NCI-H69 (cell line): Measurements from ENCODE around the gene ACADVL.
A peak's percentile ranks its signal among the peaks of the same experiment; 100 is the strongest.

Experiments
- DNase-seq: peaks from one replicate; lab custom pipeline; 2025; lab: John Stamatoyannopoulos, UW

Gene ACADVL

GRCh38 chr17:7217113-7217987 is 2.4 kb upstream of the ACADVL start:
- peak; percentile 75 for DNase-seq

DNA sequence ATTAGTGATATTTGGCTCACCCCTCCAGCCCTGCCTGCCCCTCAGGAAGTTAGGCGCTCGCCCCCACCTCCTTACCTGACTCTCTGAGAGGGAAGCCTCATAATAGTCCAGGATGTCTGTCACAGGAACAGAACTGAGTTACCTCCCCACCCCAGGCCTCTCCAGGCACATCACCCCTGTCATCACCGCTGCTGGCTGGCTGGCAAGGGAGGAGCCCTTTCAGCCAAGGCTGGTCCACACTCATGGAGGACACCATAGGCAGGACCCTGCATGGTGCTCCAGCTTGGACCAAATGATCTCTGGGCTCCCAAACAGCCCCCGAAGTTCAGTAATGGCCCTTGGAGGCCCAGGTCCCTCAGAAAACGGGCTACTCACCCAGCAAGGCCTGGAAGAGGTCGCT is 1.6 kb upstream of the ACADVL start:
- no peak for DNase-seq

GRCh38 chr17:7218758-7219157 is 980 bp upstream of the ACADVL start:
- DNase-seq: no peak

- no peak for DNase-seq
Observed at GRCh38 chr17:7219229-7219811, 418 bp upstream of the ACADVL start.

DNA sequence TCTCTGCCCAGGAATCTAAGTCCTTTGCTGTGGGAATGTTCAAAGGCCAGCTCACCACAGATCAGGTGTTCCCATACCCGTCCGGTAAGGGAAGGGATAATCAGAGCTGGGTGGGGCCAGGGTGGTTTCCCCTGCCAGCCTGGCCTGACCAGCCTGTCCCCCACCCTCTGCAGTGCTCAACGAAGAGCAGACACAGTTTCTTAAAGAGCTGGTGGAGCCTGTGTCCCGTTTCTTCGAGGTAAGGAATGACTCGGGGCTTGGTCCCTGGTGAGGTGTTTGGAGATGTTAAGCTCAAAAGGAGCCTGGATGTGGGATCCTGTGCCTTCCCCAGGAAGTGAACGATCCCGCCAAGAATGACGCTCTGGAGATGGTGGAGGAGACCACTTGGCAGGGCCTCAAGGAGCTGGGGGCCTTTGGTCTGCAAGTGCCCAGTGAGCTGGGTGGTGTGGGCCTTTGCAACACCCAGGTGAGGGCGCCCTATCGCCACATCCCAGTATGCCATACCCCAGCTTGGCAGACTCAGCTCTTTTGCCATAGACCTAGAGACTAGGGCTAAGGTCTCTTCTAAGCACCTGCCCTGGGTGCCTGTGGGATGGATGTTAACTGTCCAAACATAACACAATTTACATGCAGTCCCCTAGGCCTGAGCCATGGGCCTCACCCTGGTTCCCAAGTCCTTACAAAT is 997 bp downstream of the ACADVL start:
- DNase-seq: peak; percentile 59

DNA sequence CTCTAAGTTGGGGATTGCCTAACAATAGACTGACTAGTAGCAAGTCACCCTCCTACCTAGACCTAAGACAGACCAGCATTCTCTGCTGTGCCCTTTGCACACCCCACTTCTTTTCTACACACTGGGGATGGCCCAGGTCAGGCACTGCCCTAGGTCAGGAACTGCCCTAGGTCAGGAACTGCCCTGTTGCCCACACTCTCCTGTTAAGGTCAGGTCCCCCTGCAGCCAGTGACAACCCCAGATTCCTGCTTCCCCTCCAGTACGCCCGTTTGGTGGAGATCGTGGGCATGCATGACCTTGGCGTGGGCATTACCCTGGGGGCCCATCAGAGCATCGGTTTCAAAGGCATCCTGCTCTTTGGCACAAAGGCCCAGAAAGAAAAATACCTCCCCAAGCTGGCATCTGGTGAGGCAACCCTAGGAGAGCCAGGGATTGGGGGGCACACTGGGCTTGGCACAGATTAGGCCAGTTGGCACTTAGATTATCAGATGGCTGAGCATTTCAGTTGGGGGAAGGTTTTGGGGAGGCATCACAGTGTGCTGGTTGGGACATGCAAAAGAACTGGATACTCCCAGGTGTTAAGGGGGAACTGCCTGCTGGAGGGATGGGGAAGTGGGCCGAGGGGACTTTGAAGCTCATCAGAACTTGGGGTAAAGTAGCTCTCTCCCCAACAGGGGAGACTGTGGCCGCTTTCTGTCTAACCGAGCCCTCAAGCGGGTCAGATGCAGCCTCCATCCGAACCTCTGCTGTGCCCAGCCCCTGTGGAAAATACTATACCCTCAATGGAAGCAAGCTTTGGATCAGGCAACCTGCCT is 1.7 kb downstream of the ACADVL start:
- DNase-seq: no peak

DNA sequence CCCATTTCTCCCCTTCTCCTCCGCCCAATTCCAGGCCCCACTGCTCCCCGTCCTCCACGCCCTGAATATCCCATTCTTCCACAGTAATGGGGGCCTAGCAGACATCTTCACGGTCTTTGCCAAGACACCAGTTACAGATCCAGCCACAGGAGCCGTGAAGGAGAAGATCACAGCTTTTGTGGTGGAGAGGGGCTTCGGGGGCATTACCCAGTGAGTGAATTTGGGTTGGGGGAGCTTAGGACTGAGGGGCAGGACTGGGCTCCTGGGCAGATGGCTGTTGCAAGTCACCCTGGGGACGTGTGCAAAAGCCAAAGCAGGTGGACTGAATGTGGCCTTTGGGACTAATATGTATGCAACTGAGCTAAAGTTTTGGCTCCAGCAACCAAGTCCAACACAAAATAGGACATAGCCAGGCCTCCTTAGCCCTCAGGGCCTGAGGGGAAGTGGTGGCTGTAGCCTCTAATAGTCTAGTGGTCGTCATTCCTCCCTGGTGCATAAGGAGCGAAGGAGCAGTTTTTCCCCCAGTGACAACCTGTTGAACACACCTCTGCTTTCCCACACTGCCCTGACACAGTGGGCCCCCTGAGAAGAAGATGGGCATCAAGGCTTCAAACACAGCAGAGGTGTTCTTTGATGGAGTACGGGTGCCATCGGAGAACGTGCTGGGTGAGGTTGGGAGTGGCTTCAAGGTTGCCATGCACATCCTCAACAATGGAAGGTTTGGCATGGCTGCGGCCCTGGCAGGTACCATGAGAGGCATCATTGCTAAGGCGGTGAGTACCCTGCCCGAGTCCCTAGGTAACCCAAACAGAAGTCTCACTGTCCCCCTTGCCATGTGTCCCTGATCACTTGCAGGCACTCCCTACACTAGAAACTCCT is 2.6 kb downstream of the ACADVL start:
- no peak for DNase-seq

DNA sequence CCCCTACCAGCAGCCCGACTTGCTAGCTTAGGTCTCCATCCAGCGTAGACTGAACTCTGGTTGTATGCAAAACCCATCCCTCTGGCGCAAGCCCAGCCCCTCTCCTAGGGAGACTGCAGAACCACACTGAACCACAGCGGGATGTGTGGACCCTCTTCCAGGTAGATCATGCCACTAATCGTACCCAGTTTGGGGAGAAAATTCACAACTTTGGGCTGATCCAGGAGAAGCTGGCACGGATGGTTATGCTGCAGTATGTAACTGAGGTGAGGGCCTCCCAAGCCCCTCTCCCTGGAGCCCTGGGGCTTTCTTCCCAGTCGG is 3.2 kb downstream of the ACADVL start:
- DNase-seq: no peak

DNA sequence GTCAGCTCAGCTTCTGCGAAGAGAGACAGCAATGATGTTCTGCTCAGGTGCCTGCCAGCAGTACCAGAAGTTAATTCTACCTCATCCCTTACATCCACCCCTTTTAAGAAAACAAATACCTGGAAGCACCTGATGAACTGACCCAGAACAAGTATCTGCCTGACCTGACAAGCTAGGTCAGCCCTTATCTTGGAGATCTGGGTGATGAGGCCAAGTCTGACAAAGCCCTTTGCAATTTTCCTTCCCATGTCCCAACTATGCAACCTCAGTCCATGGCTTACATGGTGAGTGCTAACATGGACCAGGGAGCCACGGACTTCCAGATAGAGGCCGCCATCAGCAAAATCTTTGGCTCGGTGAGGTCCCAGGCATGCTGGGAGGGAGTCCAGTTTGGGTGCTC is 3.6 kb downstream of the ACADVL start:
- no peak for DNase-seq

- no peak for DNase-seq
Observed at GRCh38 chr17:7224110-7224509, 4.4 kb downstream of the ACADVL start.

DNA sequence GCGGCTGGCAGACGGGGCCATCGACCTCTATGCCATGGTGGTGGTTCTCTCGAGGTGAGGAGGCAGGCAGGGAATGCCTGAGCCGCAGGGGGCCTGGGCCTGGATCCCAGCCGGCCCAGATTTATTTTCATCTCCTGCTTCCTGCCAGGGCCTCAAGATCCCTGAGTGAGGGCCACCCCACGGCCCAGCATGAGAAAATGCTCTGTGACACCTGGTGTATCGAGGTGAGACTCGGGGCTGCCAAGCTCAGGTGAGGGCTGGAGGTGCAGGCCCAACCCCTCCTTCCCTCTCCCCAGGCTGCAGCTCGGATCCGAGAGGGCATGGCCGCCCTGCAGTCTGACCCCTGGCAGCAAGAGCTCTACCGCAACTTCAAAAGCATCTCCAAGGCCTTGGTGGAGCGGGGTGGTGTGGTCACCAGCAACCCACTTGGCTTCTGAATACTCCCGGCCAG is 4.9 kb downstream of the ACADVL start:
- no peak for DNase-seq

GRCh38 chr17:7225711-7226331 is 6.1 kb downstream of the ACADVL start:
- DNase-seq: no peak

GRCh38 chr17:7226721-7227710 is 7.3 kb downstream of the ACADVL start:
- no peak for DNase-seq

- no peak for DNase-seq
Observed at GRCh38 chr17:7228920-7229319, 9.2 kb downstream of the ACADVL start.

GRCh38 chr17:7229504-7229903 is 9.8 kb downstream of the ACADVL start:
- DNase-seq: no peak

DNA sequence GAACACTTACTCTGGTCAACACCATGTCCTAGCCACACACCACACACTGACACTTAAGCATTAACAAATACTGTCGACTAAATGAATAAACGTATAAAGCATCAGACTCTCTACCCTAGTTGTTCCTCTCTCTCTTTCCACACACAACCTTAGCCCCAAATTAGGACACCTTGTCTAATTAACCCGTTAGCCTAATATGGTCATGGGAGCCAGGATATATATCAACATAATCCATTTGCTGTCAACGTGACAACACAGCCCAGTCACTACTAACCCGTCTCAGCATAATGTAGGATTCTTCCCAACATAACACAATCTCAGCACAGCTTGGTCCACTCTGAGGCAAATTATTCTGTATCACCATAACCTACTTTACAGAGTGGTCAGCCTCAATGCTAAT is 12.4 kb downstream of the ACADVL start:
- DNase-seq: no peak

DNA sequence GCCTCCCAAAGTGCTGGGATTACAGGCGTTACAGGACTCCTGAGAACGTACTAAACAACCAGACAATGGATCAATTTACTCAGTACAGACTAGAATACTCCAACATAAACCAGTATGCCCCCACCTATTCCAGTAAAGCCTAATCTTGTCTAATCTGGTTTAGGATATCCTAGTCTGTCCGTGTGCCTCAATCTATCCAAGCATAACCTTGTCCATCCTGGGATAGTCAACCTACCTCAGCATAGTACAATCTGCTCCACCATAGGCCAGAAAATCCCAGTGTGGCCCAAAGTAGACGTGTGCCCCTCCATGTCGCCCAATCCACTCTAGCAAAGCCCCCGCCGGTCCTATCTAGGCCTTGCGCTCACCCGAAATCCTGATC is 14.0 kb downstream of the ACADVL start:
- DNase-seq: no peak

GRCh38 chr17:7234083-7234951 is 14.6 kb downstream of the ACADVL start, which contains the start of gene DVL2:
DVL2 (minus strand) TSS chr17:7234517; CDS start chr17:7234262, 255 bp downstream.
- peak; percentile 90 for DNase-seq
